Keratinocyte (primary cell): ENCODE measurements around the gene AZU1. TPM values are rescaled to one million over a fixed set of nuclear protein-coding genes. Genes with fewer than 3 reads are reported as not detected.
A peak's percentile ranks its signal among the peaks of the same experiment; 100 is the strongest.
"Not testable (repeated sequence)": the region's sequence is repeated elsewhere in the genome, so short reads cannot be mapped to it uniquely, and the experiment has no call there.

Source experiments
- DNase-seq: peaks from one replicate; pipeline ENCODE4 v3.0.0-alpha.2; 2011; ENCODE audit warnings: low read depth, missing footprints, low spot score
- FAIRE-seq: peaks from 2 replicates; lab custom pipeline; 2011; peaks lifted over from hg19 to GRCh38; lab: Jason Lieb, UNC
- H2AFZ ChIP-seq: 2 replicates; pipeline ENCODE4 v1.6.0; 2012; ENCODE audit warnings: low read length, control low read depth, inconsistent platforms; ENCODE audit not compliant: control insufficient read depth
- H3K27ac ChIP-seq: 2 replicates; pipeline ENCODE4 v1.5.1; 2011; ENCODE audit warnings: low read length; ENCODE audit not compliant: control insufficient read depth, insufficient read depth
- H3K27me3 ChIP-seq: 3 replicates; pipeline ENCODE4 v1.6.0; 2011; ENCODE audit warnings: low read length; ENCODE audit not compliant: control insufficient read depth, insufficient read depth; ENCODE audit errors: extremely low read depth
- H3K36me3 ChIP-seq, 2 experiments: 2 replicates in 1 of 2; 3 replicates in 1 of 2; pipeline ENCODE4 v1.5.1; 2011; ENCODE audit warnings: low read length in 2 of 2, mild to moderate bottlenecking in 1 of 2; ENCODE audit not compliant: control insufficient read depth in 2 of 2, insufficient read depth in 2 of 2; ENCODE audit errors: extremely low read depth in 1 of 2
- H3K4me1 ChIP-seq: 3 replicates; pipeline ENCODE4 v1.5.1; 2011; ENCODE audit warnings: low read length; ENCODE audit not compliant: control insufficient read depth, insufficient read depth; ENCODE audit errors: extremely low read depth
- H3K4me2 ChIP-seq: 3 replicates; pipeline ENCODE4 v1.6.0; 2011; ENCODE audit warnings: low read depth, low read length; ENCODE audit not compliant: control insufficient read depth, insufficient read depth; ENCODE audit errors: extremely low read depth
- H3K4me3 ChIP-seq, 3 experiments: fragments of 200-600 bp in 1 of 3; sonication (generic) in 1 of 3; 2 replicates in 2 of 3; 3 replicates in 1 of 3; pipeline ENCODE4 v1.5.1; 2011 to 2016; ENCODE audit warnings: low read length in 3 of 3, mild to moderate bottlenecking in 3 of 3, control low read depth in 2 of 3, inconsistent platforms in 1 of 3, low read depth in 1 of 3, mixed read lengths in 1 of 3, mixed run types in 1 of 3, moderate library complexity in 1 of 3; ENCODE audit not compliant: control insufficient read depth in 2 of 3, insufficient read depth in 2 of 3; ENCODE audit errors: extremely low read depth in 1 of 3
- H3K79me2 ChIP-seq: 2 replicates; pipeline ENCODE4 v1.6.0; 2012; ENCODE audit warnings: low read length; ENCODE audit not compliant: control insufficient read depth, insufficient read depth
- H3K9ac ChIP-seq: 3 replicates; pipeline ENCODE4 v1.6.0; 2011; ENCODE audit warnings: low read length; ENCODE audit not compliant: control insufficient read depth, insufficient read depth; ENCODE audit errors: extremely low read depth
- H3K9me1 ChIP-seq: 3 replicates; pipeline ENCODE4 v1.6.0; 2011; ENCODE audit warnings: low read length; ENCODE audit not compliant: control insufficient read depth, insufficient read depth; ENCODE audit errors: extremely low read depth
- H3K9me3 ChIP-seq: 2 replicates; pipeline ENCODE4 v1.5.1; 2012; ENCODE audit warnings: low read depth, low read length; ENCODE audit not compliant: control insufficient read depth
- H4K20me1 ChIP-seq: 3 replicates; pipeline ENCODE4 v1.6.0; 2011; ENCODE audit warnings: low read length; ENCODE audit not compliant: control insufficient read depth, insufficient read depth; ENCODE audit errors: extremely low read depth
- EZH2 ChIP-seq: IDR thresholded peaks from one replicate; pipeline ENCODE4 v1.6.1; 2012; ENCODE audit warnings: inconsistent platforms, mild to moderate bottlenecking, low read length, moderate library complexity
- dilution Hi-C: fragments of 300-500 bp; cut with MboI; formaldehyde crosslinking; loops from one replicate; pipeline ENCODE4 v1.7.0; 2020; ENCODE audit warnings: low sequenced_read_pairs; ENCODE audit not compliant: extremely low pct_ligation_motif_present
- polyA plus RNA-seq, 5 experiments: library from polyadenylated mRNA; depleted of rRNA in 3 of 5; stranded (reverse) in 3 of 5; stranded (forward) in 1 of 5; unstranded in 1 of 5; fragments of >200 nt; gene quantifications; 1 replicate in 1 of 5; 2 replicates in 3 of 5; 3 replicates in 1 of 5; pipeline versions ENCODE4 v1.2.1 to v1.2.3, GENCODE V29; 2011 to 2012; ENCODE audit warnings: missing spikeins in 2 of 5, low read depth in 1 of 5, low replicate concordance in 1 of 5
- TF ChIP-seq, protein P1 (sequence below), 3 experiments: IDR thresholded peaks in 1 of 3; conservative IDR thresholded peaks in 1 of 3; optimal IDR thresholded peaks in 1 of 3; 2 replicates in 2 of 3; 3 replicates in 1 of 3; pipeline versions ENCODE3 to v1.5.1; 2011; ENCODE audit warnings: low read length in 3 of 3, mild to moderate bottlenecking in 3 of 3, moderate library complexity in 2 of 3, control low read depth in 1 of 3, inconsistent platforms in 1 of 3; ENCODE audit not compliant: insufficient read depth in 2 of 3; ENCODE audit errors: extremely low read depth in 1 of 3

Gene AZU1
- polyA plus RNA-seq, 1 donor (not counting 4 experiments of a cell fraction or from before 2014, with no cell fraction given), result not detected

DNA sequence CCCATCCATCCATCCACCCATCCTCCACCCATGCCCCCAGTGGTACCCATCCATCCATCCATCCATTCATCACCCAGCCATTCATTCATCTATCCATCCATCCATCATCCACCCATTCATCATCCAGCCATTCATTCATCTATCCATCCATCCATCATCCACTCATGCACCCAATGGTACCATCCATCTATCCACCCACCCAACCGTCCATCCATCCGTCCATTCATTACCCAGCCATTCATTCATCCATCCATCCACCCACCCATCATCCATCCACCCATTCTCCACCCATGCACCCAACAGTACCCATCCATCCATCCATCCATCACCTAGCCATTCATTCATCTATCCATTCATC is 11.2 kb upstream of the AZU1 start:
- Histone ChIP-seq H3K4me1 (no peaks in the 10 kb centered on the region), H4K20me1 (peaks cover 2% of the 10 kb centered on the region), H3K4me2 (no peak overlapping the region), H3K4me3 (no peak overlapping the region), H3K9me3 (no peaks in the 10 kb centered on the region), H3K79me2 (no peaks in the 10 kb centered on the region), H2AFZ (no peak overlapping the region), H3K9me1 (no peaks in the 10 kb centered on the region), H3K36me3 (peaks cover under 1 to 2% of the 10 kb centered on the region in 2 experiments), H3K27me3 (no peaks in the 10 kb centered on the region), H3K27ac (no peak overlapping the region), H3K9ac (no peak overlapping the region)
- FAIRE-seq (no peak), DNase-seq (no peak)
- TF ChIP-seq, protein P1, sequence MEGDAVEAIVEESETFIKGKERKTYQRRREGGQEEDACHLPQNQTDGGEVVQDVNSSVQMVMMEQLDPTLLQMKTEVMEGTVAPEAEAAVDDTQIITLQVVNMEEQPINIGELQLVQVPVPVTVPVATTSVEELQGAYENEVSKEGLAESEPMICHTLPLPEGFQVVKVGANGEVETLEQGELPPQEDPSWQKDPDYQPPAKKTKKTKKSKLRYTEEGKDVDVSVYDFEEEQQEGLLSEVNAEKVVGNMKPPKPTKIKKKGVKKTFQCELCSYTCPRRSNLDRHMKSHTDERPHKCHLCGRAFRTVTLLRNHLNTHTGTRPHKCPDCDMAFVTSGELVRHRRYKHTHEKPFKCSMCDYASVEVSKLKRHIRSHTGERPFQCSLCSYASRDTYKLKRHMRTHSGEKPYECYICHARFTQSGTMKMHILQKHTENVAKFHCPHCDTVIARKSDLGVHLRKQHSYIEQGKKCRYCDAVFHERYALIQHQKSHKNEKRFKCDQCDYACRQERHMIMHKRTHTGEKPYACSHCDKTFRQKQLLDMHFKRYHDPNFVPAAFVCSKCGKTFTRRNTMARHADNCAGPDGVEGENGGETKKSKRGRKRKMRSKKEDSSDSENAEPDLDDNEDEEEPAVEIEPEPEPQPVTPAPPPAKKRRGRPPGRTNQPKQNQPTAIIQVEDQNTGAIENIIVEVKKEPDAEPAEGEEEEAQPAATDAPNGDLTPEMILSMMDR (optimal IDR thresholded peaks at IDR 0.05 in 1 of 3, IDR thresholded peaks at IDR 0.05 in 1 of 3, conservative IDR thresholded peaks at IDR 0.05 in 1 of 3; ENCODE audit: extremely low read depth in 1 of 3, insufficient read depth in 2 of 3, low read length in 3 of 3), result no peak
- dilution Hi-C loops, result no loop called here

DNA sequence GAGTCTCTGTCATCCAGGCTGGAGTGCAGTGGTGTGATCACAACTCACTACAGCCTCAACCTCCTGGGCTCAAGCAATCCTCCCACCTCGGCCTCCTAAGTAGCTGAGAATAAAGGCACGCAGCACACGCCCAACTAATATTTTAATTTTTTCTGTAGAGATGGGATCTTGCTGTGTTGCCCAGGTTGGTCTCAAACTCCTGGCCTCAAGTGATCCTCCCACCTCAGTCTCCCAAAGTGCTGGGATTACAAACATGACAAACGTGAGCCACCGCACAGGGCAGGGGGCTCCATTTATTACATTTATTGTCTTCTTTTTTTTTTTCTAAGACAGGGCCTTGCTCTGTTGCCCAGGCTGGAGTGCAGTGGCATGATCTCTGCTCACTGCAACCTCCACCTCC is 7.4 kb upstream of the AZU1 start:
- H3K9me3 ChIP-seq, H4K20me1 ChIP-seq, H3K27me3 ChIP-seq, H3K4me2 ChIP-seq, H3K9me1 ChIP-seq, H3K9ac ChIP-seq, H3K79me2 ChIP-seq, H2AFZ ChIP-seq, DNase-seq, H3K36me3 ChIP-seq, FAIRE-seq, H3K4me1 ChIP-seq, dilution Hi-C loops, H3K27ac ChIP-seq, H3K4me3 ChIP-seq: not testable (repeated sequence)

DNA sequence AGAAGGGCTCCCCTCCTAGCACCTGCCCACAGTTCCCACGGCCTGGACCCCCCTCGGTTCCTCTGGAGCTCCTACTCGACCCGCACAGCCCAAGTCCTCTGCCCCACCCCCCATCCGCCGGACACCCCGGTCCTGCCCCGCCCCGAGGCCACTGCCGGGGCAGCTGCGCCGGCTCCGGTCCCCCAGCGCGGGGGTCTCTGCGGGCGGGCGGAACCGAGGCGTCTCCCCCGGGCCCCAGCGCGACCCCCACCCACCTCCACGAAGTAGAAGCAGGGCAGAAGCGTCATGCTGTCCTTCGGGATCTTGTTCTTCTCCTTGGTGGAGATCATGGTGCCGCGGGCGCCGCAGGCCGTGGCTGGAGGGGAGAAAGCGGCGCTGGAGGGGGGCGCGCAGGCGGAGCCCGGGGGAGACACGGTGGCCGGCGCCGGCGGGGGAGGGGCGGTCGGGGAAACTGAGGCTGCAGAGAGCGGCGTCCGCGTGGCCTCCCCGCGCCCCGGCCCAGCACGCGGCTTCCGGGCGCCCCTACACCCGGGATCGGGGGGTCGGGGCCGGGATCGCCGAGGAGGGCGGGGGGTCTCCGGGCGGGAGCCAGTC is 6.3 kb upstream of the AZU1 start:
- dilution Hi-C loops, result no loop called here
- Histone ChIP-seq H3K36me3 (no peaks in the 10 kb centered on the region), H3K27ac (no peak overlapping the region), H3K79me2 (no peaks in the 10 kb centered on the region), H3K4me2 (no peak overlapping the region), H3K9ac (no peak overlapping the region), H4K20me1 (no peaks in the 10 kb centered on the region), H2AFZ (no peak overlapping the region), H3K4me1 (no peaks in the 10 kb centered on the region), H3K4me3 (no peak overlapping the region), H3K27me3 (peaks cover 4% of the 10 kb centered on the region), H3K9me3 (no peaks in the 10 kb centered on the region), H3K9me1 (no peaks in the 10 kb centered on the region)
- DNase-seq (no peak), FAIRE-seq (no peak)
- TF ChIP-seq, protein P1 (optimal IDR thresholded peaks at IDR 0.05 in 1 of 3, IDR thresholded peaks at IDR 0.05 in 1 of 3, conservative IDR thresholded peaks at IDR 0.05 in 1 of 3; ENCODE audit: extremely low read depth in 1 of 3, insufficient read depth in 2 of 3, low read length in 3 of 3), result no peak
- TF ChIP-seq EZH2, result peak; percentile 43
